CD14-positive monocyte (primary cell): ENCODE measurements around the gene ARFGEF3. TPM values are rescaled to one million over a fixed set of nuclear protein-coding genes. Genes with fewer than 3 reads are reported as not detected.

ENCODE experiments used
- DNase-seq, 3 donors: peaks; one replicate each; pipeline ENCODE4 v3.0.0-alpha.2; 2011 to 2022
- H2AFZ ChIP-seq: 2 replicates; pipeline ENCODE4 v1.6.0; 2012; ENCODE audit warnings: mild to moderate bottlenecking, low read depth, low read length, inconsistent platforms; ENCODE audit not compliant: insufficient read depth, poor library complexity, severe bottlenecking
- H3K27ac ChIP-seq, 2 donors: 1 replicate in 1 of 2; 2 replicates in 1 of 2; pipeline ENCODE4 v1.5.1; 2012 to 2013; ENCODE audit warnings: low read length in 2 of 2, control low read depth in 1 of 2, inconsistent platforms in 1 of 2, low read depth in 1 of 2, mild to moderate bottlenecking in 1 of 2
- H3K27me3 ChIP-seq, 2 donors: one replicate each; pipeline versions ENCODE4 v1.6.0 to v1.6.1; 2011 to 2013; ENCODE audit warnings: low read length in 2 of 2; ENCODE audit not compliant: control insufficient read depth in 2 of 2, insufficient read depth in 2 of 2
- H3K36me3 ChIP-seq, 2 donors: replicated peaks in 1 of 2; 1 replicate in 1 of 2; 2 replicates in 1 of 2; pipeline versions ENCODE4 v1.5.1 to v1.6.1; 2012 to 2013; ENCODE audit warnings: low read length in 2 of 2, control low read depth in 1 of 2, inconsistent platforms in 1 of 2, mild to moderate bottlenecking in 1 of 2; ENCODE audit not compliant: insufficient read depth in 2 of 2, control insufficient read depth in 1 of 2
- H3K4me1 ChIP-seq, 2 donors: 1 replicate in 1 of 2; 2 replicates in 1 of 2; pipeline versions ENCODE4 v1.5.1 to v1.6.1; 2012 to 2013; ENCODE audit warnings: low read length in 2 of 2, control low read depth in 1 of 2, inconsistent platforms in 1 of 2, mild to moderate bottlenecking in 1 of 2, moderate library complexity in 1 of 2; ENCODE audit not compliant: insufficient read depth in 2 of 2, control insufficient read depth in 1 of 2
- H3K4me2 ChIP-seq: replicated peaks from 2 replicates; pipeline ENCODE3; 2012; ENCODE audit warnings: low read length, moderate library complexity, mild to moderate bottlenecking; ENCODE audit not compliant: poor library complexity, severe bottlenecking; ENCODE audit errors: extremely low read depth
- H3K4me3 ChIP-seq, 3 experiments: fragments of 200-600 bp in 1 of 3; sonication (generic) in 1 of 3; replicated peaks in 1 of 3; 1 replicate in 2 of 3; 2 replicates in 1 of 3; pipeline ENCODE4 v1.5.1; 2011 to 2013; ENCODE audit warnings: low read length in 3 of 3, mild to moderate bottlenecking in 3 of 3, control low read depth in 2 of 3, low read depth in 2 of 3, inconsistent platforms in 1 of 3, moderate library complexity in 1 of 3
- H3K79me2 ChIP-seq: 2 replicates; pipeline ENCODE4 v1.6.0; 2012; ENCODE audit warnings: mild to moderate bottlenecking, control low read depth, inconsistent platforms, low read length, moderate library complexity; ENCODE audit not compliant: insufficient read depth
- H3K9ac ChIP-seq: 2 replicates; pipeline ENCODE4 v1.6.0; 2017; ENCODE audit warnings: low read length, mild to moderate bottlenecking; ENCODE audit not compliant: insufficient read depth, poor library complexity, severe bottlenecking
- H3K9me3 ChIP-seq, 2 donors: replicated peaks in 1 of 2; 1 replicate in 1 of 2; 2 replicates in 1 of 2; pipeline versions ENCODE4 v1.5.1 to v1.6.1; 2012 to 2013; ENCODE audit warnings: low read length in 2 of 2, control low read depth in 1 of 2; ENCODE audit not compliant: control insufficient read depth in 1 of 2, insufficient read depth in 1 of 2
- H4K20me1 ChIP-seq: 2 replicates; pipeline ENCODE4 v1.6.0; 2012; ENCODE audit warnings: mild to moderate bottlenecking, low read length, control low read depth, moderate library complexity; ENCODE audit not compliant: insufficient read depth
- H3K27ac Mint-ChIP-seq, 7 donors: one replicate each; pipeline ENCODE4 v1.8.0; 2020; ENCODE audit warnings: mild to moderate bottlenecking in 7 of 7, mixed read lengths in 7 of 7, moderate library complexity in 6 of 7, inconsistent platforms in 2 of 7
- H3K27me3 Mint-ChIP-seq, 3 donors: one replicate each; pipeline ENCODE4 v1.8.0; 2021 to 2022; ENCODE audit warnings: low read depth in 3 of 3, mild to moderate bottlenecking in 3 of 3, mixed read lengths in 3 of 3, moderate library complexity in 3 of 3, inconsistent platforms in 1 of 3
- H3K36me3 Mint-ChIP-seq, 2 donors: one replicate each; pipeline ENCODE4 v1.8.0; 2020; ENCODE audit warnings: mixed read lengths in 2 of 2, inconsistent platforms in 1 of 2, mild to moderate bottlenecking in 1 of 2
- H3K4me1 Mint-ChIP-seq: one replicate; pipeline ENCODE4 v1.8.0; 2020; ENCODE audit warnings: mild to moderate bottlenecking, mixed read lengths
- H3K4me3 Mint-ChIP-seq, 2 donors: one replicate each; pipeline ENCODE4 v1.8.0; 2020; ENCODE audit warnings: mild to moderate bottlenecking in 2 of 2, mixed read lengths in 2 of 2, moderate library complexity in 1 of 2
- H3K9me3 Mint-ChIP-seq, 7 donors: one replicate each; pipeline ENCODE4 v1.8.0; 2020 to 2022; ENCODE audit warnings: mixed read lengths in 7 of 7, mild to moderate bottlenecking in 6 of 7, moderate library complexity in 6 of 7, inconsistent platforms in 2 of 7
- WGBS: methylation state at CpG from one replicate; pipeline ENCODE4 v1.1.5; 2013; ENCODE audit warnings: missing lambda C conversion rate; ENCODE audit not compliant: insufficient coverage; 5-methylcytosine and 5-hydroxymethylcytosine counted together
- intact Hi-C, 2 donors: fragments of 100-400 bp; cut with micrococcal nuclease; formaldehyde crosslinking; loops; one replicate each; pipeline versions ENCODE4 v1.15.0 to v1.15.1; 2023
- polyA plus RNA-seq, 3 donors: library from polyadenylated mRNA; depleted of rRNA in 1 of 3; unstranded in 2 of 3; stranded (reverse) in 1 of 3; fragments of 300-500 nt in 2 of 3; fragments of >200 nt in 1 of 3; fragmentation: Illumina TruSeq in 2 of 3; gene quantifications; 1 replicate in 2 of 3; 2 replicates in 1 of 3; pipeline ENCODE4 v1.2.3, GENCODE V29; 2012 to 2021
- TF ChIP-seq, protein P1 (sequence below): fragments of 200-600 bp; IDR thresholded peaks from one replicate; pipeline ENCODE4 v1.8.0; 2022; ENCODE audit warnings: antibody characterized with exemption, mild to moderate bottlenecking

Gene ARFGEF3
- polyA plus RNA-seq, 3 donors, result not detected

DNA sequence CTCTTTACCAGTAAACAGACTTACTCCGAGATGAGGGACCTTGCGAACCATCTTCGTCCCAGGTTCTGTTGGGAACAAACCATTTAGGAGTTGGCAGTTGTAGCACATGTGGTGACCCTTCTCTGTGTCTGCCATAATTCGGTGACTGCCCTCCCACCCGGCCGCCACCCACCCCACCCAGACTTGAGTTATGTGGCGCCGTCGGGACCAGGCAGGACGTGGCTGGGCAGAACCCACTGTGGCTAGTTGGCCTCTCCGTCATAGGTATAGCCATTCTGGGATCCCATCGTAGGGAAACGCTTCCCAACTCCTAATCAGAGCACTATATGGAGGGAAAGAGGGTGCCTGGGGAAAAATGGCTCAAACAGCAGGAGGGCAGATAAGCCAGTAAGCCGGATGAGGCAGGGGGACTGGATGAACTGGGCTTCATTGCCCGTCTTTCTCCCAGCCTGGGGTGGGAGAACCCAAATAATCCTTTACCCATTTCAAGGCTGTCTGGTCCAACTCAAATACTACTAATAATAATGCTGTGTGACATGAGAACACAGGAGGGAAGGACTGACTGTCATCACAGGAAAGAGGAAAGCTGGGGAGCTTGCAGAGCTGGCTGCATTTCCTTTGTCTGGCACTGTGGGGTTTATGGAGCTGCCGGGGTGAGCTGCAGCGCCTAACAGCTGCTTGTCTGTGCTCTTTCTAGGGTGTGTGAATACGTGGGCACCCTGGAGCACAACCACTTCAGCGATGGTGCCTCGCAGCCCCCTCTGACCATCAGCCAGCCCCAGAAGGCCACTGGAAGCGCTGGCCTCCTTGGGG lies 129.5 kb downstream of the ARFGEF3 start:
- Histone ChIP-seq H4K20me1 (no peaks in the 10 kb centered on the region), H3K4me2 (no peak overlapping the region), H3K27ac (no peak overlapping the region), H3K79me2 (no peaks in the 10 kb centered on the region), H3K9ac (no peak overlapping the region), H3K4me3 (no peak overlapping the region), H3K27me3 (no peaks in the 10 kb centered on the region), H3K4me1 (no peaks in the 10 kb centered on the region), H3K9me3 (no peaks in the 10 kb centered on the region), H3K36me3 (no peaks in the 10 kb centered on the region), H2AFZ (no peak overlapping the region)
- no peak for DNase-seq
- no peak overlapping the region for H3K4me3 Mint-ChIP-seq
- 93% methylated on average over 9 of the region's 21 CpGs for WGBS
- H3K27ac Mint-ChIP-seq, result no peak overlapping the region
- peaks cover 0 to 3% (median 1%) of the 10 kb centered on the region in 3 donors for H3K27me3 Mint-ChIP-seq
- intact Hi-C loops, result no loop called here
- no peaks in the 10 kb centered on the region for H3K36me3 Mint-ChIP-seq
- no peaks in the 10 kb centered on the region for H3K4me1 Mint-ChIP-seq
- TF ChIP-seq, protein P1, sequence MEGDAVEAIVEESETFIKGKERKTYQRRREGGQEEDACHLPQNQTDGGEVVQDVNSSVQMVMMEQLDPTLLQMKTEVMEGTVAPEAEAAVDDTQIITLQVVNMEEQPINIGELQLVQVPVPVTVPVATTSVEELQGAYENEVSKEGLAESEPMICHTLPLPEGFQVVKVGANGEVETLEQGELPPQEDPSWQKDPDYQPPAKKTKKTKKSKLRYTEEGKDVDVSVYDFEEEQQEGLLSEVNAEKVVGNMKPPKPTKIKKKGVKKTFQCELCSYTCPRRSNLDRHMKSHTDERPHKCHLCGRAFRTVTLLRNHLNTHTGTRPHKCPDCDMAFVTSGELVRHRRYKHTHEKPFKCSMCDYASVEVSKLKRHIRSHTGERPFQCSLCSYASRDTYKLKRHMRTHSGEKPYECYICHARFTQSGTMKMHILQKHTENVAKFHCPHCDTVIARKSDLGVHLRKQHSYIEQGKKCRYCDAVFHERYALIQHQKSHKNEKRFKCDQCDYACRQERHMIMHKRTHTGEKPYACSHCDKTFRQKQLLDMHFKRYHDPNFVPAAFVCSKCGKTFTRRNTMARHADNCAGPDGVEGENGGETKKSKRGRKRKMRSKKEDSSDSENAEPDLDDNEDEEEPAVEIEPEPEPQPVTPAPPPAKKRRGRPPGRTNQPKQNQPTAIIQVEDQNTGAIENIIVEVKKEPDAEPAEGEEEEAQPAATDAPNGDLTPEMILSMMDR, result no peak
- peaks cover 0 to 3% (median 0%) of the 10 kb centered on the region in 7 donors for H3K9me3 Mint-ChIP-seq

DNA sequence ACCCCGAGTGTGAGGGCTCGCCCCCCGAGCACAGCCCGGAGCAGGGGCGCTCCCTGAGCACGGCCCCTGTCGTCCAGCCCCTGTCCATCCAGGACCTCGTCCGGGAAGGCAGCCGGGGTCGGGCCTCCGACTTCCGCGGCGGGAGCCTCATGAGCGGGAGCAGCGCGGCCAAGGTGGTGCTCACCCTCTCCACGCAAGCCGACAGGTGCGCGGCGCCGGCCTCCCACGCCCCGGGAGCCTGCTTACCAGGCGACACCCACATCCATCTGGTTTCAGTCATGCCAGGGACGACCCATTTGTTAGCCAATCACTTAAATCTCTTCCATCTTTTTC lies 130.1 kb downstream of the ARFGEF3 start:
- Histone ChIP-seq H3K9me3 (no peaks in the 10 kb centered on the region), H3K27ac (no peak overlapping the region), H3K9ac (no peak overlapping the region), H4K20me1 (no peaks in the 10 kb centered on the region), H3K79me2 (no peaks in the 10 kb centered on the region), H3K4me2 (no peak overlapping the region), H3K4me3 (no peak overlapping the region), H3K27me3 (no peaks in the 10 kb centered on the region), H3K36me3 (no peaks in the 10 kb centered on the region), H2AFZ (no peak overlapping the region), H3K4me1 (no peaks in the 10 kb centered on the region)
- no peak for DNase-seq
- 96% methylated on average over 28 of the region's 28 CpGs for WGBS
- Mint-ChIP-seq H3K4me3 (no peak overlapping the region), H3K4me1 (no peaks in the 10 kb centered on the region), H3K27ac (no peak overlapping the region), H3K36me3 (no peaks in the 10 kb centered on the region), H3K9me3 (peaks cover 0 to 3% (median 0%) of the 10 kb centered on the region in 7 donors), H3K27me3 (peaks cover 0 to 3% (median 3%) of the 10 kb centered on the region in 3 donors)
- TF ChIP-seq, protein P1, result no peak
- intact Hi-C loops, result no loop called here
